ENCODE results near the gene HRK.

Gene HRK

GRCh38 chr12:116835484-116835883, 45.8 kb downstream of the HRK start:
- TF ChIP-seq GATA2 (IDR thresholded peaks at IDR 0.05; ENCODE audit: low read depth, low read length): no peak
- TF ChIP-seq GATA3 (IDR thresholded peaks at IDR 0.05; ENCODE audit: low read depth, low read length): no peak

DNA sequence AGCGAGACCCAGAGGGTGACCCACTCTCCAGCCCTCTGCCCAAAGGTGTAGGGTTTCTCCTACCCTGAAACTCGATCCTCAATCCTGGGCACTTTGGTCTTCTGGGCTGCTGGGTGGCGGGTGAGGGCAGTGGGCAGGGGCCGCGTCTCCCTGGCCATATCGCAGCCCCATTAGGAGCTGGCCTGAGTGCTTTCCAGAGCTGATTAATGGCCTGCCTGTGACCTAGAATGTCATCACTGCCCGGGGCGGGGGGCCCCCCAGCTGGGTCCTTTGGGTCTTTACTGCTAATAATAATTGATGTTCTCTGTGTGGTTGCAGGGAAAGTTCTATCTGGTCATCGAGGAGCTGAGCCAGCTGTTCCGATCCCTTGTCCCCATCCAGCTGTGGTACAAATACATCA, 47.8 kb downstream of the HRK start:
- TF ChIP-seq GATA3 (IDR thresholded peaks at IDR 0.05; ENCODE audit: low read depth, low read length) (no peak), GATA2 (IDR thresholded peaks at IDR 0.05; ENCODE audit: low read depth, low read length) (no peak)

DNA sequence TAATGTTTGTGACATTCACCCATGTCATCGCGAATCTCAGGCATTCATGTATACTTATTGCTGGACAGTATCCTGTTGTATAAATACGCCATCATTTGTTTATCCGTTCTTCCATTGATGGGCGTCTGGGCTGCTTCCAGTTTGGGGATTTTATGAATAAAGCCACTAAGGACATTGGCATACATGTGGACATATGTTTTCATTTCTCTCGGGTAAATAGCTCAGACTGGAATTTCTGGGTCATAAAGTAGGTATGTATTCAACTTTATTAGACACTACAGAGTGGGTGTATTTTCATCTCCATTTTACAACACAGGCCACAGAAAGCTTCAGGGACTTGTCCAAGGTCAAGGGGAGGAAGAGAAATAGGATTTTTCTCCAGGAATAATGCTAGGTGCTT, 48.9 kb downstream of the HRK start:
- TF ChIP-seq GATA3 (IDR thresholded peaks at IDR 0.05; ENCODE audit: low read depth, low read length) (no peak), GATA2 (IDR thresholded peaks at IDR 0.05; ENCODE audit: low read depth, low read length) (no peak)

GRCh38 chr12:116827432-116827831, 53.8 kb downstream of the HRK start:
- TF ChIP-seq GATA2 (IDR thresholded peaks at IDR 0.05; ENCODE audit: low read depth, low read length): no peak
- TF ChIP-seq GATA3 (IDR thresholded peaks at IDR 0.05; ENCODE audit: low read depth, low read length): no peak

- TF ChIP-seq GATA2 (IDR thresholded peaks at IDR 0.05; ENCODE audit: low read depth, low read length) (no peak), GATA3 (IDR thresholded peaks at IDR 0.05; ENCODE audit: low read depth, low read length) (no peak)
Observed at GRCh38 chr12:116821291-116821690, 60.0 kb downstream of the HRK start.

DNA sequence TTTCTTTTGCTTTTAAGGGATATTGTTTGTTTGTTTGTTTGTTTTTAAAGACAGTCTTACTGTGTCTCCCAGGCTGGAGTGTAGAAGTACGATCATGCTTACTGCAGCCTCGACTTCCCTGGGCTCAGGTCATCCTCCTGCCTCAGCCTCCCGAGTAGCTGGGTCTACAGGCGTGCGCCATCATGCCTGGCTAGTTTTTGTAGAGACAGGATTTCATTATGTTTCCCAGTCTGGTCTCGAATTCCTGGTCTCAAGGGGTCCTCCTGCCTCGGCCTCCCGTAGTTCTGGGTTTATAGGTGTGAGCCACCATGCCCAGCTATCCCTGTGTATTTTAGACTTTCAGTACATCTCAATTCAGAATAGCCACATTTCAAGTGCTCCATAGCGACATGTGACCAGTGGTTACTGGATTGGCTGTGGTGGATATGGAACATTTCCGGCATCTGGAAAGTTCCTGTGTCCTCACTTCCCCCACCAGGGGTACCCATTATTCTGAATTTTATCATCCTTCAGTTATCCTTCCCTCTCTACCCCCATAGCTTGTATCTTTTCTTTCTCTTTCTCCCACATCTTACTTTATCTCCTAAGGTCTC, 61.1 kb downstream of the HRK start:
- TF ChIP-seq GATA3 (IDR thresholded peaks at IDR 0.05; ENCODE audit: low read depth, low read length): no peak
- no peak for TF ChIP-seq GATA2 (IDR thresholded peaks at IDR 0.05; ENCODE audit: low read depth, low read length)

DNA sequence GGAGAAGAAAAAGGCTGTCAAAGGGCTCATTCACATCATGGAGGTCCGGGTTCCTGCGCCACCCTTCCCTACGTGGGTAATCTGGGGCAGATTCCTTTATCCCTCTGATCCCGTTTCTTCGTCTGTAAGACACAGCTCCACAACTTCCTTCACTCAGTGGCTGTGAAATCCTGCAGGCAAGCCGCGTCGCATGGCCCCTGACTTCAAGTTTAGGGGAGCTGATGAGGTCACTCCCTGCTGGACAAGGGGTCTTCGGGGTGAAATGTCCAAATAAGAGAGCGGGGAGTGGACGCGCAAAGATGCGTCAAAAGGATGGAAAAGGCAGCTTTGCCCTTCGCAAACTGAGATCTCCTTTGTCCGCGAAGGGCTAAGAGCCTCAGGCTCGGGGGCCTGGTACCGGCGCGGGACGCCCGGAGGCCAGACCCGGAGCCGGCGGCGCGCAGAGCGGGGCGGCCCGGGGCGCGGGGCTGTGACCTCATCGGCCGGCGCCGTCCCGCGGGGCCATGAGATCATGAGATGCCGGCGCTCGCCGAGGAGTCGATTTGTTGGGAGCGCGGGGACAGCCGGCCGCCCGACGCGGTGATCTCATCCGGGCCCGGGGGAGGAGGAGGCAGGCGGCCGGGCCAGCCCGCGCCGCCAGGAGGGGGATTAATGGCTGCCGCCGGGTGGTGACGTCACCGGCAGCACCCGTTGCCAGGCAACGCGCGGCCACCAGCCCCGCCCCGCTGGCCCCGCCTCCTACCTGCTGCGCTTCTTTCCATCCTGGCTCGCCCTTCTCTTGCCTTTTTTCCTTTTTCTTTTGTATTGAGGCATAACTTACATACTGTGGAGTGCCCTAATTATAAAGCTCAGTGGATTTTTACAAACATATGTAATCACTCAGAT, 62.1 kb downstream of the HRK start:
- peak; percentile 29; the same call in 1 of the 2 replicates for TF ChIP-seq GATA2 (IDR thresholded peaks at IDR 0.05; ENCODE audit: low read depth, low read length)
- TF ChIP-seq GATA3 (IDR thresholded peaks at IDR 0.05; ENCODE audit: low read depth, low read length): no peak

DNA sequence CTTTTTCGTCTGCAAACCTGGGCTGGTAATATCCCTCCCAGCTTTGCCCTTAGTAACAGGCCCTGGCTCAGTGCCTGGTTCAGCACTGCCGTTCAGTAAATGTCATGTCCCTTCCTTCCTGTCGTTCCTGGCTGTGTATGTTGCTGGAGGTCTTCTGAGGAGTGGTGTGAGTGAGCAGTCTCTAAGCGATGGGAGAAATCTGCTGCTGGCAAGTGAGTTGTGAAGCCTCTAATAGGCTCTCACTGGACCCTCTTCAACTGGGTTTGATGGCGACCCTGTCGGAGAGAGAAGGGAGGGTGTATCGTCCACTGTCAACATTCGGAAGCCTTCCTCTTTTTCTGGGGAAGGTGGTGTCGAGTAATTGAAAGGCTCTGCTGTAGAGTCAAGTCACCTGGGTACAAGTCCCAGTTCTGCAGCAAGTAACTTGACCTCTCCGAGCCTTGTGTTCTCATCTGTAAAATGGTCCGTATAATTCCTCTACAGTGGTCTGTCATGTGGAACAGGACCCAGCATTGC, 62.8 kb downstream of the HRK start:
- TF ChIP-seq GATA3 (IDR thresholded peaks at IDR 0.05; ENCODE audit: low read depth, low read length): no peak
- TF ChIP-seq GATA2 (IDR thresholded peaks at IDR 0.05; ENCODE audit: low read depth, low read length): no peak

DNA sequence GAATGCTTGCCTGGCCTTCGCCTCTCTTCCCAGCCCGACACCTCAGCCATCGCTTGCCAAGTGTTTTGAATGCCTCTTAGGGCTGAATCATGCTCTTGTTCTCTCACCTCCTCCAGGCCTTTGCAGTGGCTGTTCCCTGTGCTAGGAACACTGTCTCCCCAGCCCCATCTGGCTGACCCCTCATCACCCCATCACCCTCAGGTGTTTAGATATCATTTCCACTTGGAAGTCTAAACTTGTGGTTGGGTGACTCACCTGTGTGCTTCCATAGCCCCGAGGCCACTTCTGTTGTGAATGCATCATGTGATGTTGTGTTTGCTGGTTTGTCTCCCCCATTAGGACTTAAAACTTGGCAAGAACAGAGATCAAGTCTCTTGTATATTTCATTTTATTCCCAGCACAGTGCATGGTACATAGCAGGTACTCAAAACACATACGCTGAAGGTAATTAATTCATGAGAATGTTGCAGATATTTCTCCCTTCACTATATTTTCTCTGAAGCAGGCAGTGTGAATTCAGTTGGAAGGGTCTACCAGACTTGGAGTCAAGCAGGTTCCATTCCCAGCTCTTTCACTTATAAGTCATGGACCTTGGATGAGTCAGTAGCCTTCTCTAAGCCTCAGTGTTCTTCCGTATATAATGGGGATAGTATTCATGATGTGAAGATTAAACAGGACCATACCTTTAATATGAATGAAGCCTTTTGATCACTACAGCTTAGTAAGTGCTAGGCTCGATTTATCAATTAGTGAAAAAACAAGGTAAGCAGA, 67.8 kb downstream of the HRK start:
- TF ChIP-seq GATA3 (IDR thresholded peaks at IDR 0.05; ENCODE audit: low read depth, low read length): no peak
- TF ChIP-seq GATA2 (IDR thresholded peaks at IDR 0.05; ENCODE audit: low read depth, low read length): no peak

GRCh38 chr12:116812238-116812637, 69.0 kb downstream of the HRK start:
- no peak for TF ChIP-seq GATA2 (IDR thresholded peaks at IDR 0.05; ENCODE audit: low read depth, low read length)
- no peak for TF ChIP-seq GATA3 (IDR thresholded peaks at IDR 0.05; ENCODE audit: low read depth, low read length)

GRCh38 chr12:116808113-116809105, 72.8 kb downstream of the HRK start:
- TF ChIP-seq GATA2 (IDR thresholded peaks at IDR 0.05; ENCODE audit: low read depth, low read length) (no peak), GATA3 (IDR thresholded peaks at IDR 0.05; ENCODE audit: low read depth, low read length) (no peak)

- TF ChIP-seq GATA3 (IDR thresholded peaks at IDR 0.05; ENCODE audit: low read depth, low read length): no peak
- TF ChIP-seq GATA2 (IDR thresholded peaks at IDR 0.05; ENCODE audit: low read depth, low read length): no peak
Observed at GRCh38 chr12:116807546-116807945, 73.7 kb downstream of the HRK start.

GRCh38 chr12:116806845-116807440, 74.3 kb downstream of the HRK start:
- TF ChIP-seq GATA2 (IDR thresholded peaks at IDR 0.05; ENCODE audit: low read depth, low read length) (no peak), GATA3 (IDR thresholded peaks at IDR 0.05; ENCODE audit: low read depth, low read length) (no peak)

Measured in SH-SY5Y (cell line).